GM18508 (cell line): Measurements from ENCODE around the gene PLP2.
"Not testable (repeated sequence)": the region's sequence is repeated elsewhere in the genome, so short reads cannot be mapped to it uniquely, and the experiment has no call there.

Source experiments
- ATAC-seq: cut with Tn5 transposase; IDR thresholded peaks from one replicate; pipeline ENCODE4 v1.9.1; 2021; ENCODE audit warnings: moderate number of reproducible peaks; ENCODE audit not compliant: insufficient read depth, unreplicated experiment

The PLP2 gene, protein sequence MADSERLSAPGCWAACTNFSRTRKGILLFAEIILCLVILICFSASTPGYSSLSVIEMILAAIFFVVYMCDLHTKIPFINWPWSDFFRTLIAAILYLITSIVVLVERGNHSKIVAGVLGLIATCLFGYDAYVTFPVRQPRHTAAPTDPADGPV

DNA sequence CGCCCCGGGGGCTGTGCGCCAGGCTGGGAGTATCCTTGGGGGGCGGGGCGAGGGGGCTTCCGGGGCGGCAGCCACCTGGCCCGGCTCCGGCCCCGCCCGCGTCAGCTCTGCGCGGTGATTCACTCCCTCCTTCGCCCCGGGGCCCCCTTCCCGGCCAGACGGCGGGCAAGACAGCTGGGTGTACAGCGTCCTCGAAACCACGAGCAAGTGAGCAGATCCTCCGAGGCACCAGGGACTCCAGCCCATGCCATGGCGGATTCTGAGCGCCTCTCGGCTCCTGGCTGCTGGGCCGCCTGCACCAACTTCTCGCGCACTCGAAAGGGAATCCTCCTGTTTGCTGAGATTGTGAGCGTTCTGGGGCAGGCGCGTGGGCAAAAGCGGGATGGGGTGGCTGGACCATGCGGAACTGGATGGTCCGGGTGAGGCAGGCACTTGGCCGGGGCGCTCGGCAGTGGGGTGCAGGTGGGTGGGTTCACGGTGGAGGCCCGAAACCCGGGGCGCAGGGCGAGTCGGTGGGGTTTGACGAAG is at the start of gene PLP2:
PLP2 (plus strand) TSS at position 147 of the 528 bp plus-strand sequence; CDS start at position 250, 103 bp downstream.
- no peak for ATAC-seq

DNA sequence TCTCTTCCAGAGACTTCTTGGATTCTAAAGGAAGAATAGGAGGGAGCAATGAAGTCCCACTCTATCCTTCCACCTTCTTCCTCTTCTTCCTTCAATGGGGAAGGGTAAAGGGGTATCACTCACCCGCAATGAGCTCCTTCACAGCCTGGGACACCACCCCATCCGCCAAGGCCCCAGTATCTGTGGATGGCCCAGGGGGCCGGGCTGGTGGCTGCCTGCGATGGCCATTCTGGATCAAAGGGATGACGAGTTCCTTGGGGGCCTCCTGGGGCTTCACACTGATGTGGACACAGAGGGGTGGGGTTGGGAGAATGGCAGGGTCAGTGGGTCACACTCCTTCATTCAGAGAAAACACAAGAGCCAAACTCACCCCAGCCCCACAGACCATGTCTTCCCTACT is 49.2 kb upstream of the PLP2 start:
- ATAC-seq = no peak

DNA sequence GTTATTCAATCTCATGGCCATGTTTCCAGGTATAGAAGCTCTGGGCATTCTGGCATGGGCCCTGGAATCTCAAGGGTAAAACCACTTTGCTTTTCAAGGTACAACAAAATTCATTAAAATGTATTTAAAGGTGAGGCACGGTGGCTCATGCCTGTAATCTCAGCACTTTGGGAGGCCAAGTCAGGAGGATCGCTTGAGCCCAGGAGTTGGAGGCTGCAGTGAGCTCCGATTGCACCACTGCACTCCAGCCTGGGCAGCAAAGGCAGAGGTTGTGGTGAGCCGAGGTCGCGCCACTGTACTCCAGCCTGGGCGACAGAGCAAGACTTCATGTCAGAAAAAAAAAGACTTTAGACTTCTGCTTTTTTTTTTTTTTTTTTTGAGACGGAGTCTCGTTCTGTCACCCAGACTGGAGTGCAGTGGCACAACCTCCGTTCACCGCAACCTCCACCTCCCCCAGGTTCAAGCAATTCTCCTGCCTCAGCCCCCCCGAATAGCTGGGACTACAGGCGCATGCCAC is 43.9 kb upstream of the PLP2 start:
- not testable (repeated sequence) for ATAC-seq

DNA sequence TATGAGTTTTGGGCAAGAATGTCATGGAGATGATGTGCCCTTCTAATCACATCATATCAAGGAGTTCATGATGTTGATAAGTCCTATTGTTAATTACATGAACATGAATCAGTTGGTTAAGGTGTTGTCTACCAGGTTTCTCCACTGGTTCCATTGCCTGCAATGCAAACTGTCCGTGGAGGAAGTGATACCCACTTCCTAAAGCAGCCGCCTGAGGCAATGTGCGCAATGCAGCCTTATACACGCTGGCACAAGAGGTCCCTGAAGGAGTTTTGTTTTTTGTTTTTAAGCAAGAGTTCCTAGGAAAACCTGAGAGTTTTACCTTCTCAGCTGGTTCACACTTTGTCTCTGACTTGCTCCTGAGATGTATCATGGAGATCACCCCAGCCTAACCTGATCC is 42.3 kb upstream of the PLP2 start:
- ATAC-seq = no peak

DNA sequence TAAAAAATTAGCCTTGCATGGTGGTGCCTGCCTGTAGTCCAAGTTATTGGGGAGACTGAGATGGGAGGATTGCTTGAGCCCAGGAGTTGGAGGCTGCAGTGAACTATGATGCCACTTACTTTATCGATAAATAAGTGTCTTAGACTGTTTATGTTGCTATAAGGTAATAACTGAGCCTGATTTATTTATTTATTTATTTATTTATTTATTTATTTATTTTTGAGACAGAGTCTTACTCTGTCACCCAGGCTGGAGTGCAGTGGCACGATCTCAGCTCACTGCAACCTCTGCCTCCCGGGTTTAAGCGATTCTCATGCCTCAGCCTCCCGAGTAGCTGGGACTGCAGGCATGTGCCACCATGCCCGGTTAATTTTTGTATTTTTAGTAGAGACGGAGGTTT is 39.4 kb upstream of the PLP2 start:
- not testable (repeated sequence) for ATAC-seq

DNA sequence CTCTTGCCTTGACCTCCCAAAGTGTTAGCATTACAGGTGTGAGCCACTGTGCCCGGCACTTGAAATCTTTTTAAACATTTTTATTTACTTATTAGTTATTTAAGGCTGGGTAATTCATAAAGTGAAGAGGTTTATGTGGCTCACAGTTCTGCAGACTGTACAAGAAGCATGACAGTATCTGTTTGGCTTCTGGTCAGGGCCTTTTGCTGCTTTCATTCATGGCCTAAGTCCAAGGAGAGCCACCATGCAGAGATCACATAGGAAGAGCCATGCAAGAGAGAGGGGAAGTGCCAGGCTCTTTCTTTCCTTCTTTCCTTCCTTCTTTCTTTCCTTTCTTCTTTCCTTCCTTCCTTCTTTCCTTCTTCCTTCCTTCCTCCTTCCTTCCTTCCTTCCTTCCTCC is 37.9 kb upstream of the PLP2 start:
- ATAC-seq = no peak

DNA sequence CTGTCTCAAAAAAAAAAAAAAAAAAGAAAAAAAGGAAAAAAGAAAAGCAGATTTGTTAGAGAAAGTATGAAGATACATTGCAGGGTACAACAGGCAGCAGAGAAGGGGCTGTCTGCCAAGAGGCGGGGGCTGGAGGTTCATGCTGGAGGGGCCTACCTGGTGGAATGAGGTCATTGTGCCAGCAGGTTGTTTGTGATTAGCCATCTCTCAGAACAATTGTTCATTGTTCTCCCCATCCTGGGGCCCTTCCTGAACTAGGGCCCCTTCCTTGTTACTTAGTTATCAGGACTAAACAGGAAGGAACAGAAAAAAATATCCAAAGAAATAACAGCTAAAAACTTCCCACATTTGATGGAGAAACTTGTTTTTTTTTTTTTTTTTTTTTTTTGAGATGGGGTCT is 34.2 kb upstream of the PLP2 start:
- ATAC-seq = no peak

DNA sequence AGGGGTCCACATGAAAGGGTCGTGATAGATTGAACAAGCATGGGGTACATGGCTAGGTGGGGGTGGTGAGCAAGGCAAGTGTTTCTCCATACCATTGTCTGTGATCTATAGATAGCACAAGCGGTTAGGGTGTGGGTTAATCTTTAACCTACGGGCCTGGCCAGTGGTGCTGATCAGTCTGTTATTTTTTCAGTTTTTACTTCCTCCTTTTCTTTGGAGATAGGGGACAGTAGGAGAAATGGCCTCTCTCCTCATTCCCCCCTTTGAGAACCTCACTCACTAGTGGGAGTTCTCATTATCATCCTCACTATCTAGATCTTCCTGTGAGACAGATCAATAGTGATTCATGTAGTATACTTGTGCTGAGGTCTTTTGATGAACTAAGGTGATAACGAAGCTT is 32.0 kb upstream of the PLP2 start:
- no peak for ATAC-seq

DNA sequence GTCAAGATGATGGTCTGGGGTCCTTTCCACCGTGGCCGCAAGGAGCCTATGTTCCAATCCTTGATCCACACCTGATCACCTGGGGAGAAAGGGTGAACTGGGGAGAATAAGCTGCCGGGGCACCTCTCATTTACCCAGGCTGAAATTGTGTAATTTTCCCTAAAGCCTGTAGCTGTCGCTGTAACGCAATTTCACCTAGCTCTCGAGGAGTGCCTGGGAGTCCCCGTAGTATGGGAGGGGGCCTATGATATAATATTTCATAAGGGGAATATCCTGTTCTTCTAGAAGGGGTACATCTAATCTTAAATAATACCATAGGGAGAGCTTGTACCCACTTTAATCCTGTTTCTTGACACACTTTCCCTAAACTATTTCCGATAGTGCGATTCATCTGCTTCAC is 29.4 kb upstream of the PLP2 start:
- ATAC-seq = not testable (repeated sequence)

DNA sequence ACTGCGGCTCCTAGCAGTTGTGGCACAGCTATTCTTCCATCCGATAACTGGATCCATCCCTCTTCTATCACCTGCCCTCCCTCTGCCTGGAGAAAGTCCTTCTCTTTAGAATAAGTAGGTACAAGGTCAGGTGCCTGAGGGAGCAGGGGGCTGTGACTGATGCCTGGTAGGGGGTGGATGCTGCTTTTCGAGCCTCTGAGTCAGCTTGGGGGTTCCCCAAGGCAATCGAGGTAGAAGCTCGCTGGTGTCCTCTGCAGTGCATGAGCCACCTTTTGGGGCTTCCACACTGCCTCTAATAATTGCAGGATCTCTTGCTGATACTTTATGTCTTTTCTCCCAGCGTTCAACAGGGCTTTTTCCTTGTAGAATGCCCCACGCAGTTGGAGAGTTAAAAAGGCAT is 28.5 kb upstream of the PLP2 start:
- ATAC-seq = not testable (repeated sequence)

DNA sequence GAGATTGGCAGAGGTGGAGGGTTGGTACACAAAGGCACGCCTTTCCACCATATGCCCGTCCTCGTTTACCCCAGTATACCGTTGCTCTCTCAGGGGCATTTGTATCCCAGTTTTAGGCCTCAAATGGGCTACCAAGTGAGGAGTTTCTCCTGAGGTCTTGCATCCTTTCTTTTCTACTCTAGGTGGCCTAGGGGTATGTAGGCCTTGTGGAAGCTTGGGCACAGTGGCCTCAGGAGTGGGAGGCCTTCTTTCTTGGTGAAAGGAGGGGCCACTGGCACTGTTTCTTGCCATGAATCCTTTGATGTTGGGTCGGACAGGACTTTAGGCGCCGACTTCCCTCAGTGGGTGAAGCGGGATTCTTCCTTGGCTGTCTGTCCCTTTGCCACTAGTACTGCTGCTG is 24.4 kb upstream of the PLP2 start:
- no peak for ATAC-seq

DNA sequence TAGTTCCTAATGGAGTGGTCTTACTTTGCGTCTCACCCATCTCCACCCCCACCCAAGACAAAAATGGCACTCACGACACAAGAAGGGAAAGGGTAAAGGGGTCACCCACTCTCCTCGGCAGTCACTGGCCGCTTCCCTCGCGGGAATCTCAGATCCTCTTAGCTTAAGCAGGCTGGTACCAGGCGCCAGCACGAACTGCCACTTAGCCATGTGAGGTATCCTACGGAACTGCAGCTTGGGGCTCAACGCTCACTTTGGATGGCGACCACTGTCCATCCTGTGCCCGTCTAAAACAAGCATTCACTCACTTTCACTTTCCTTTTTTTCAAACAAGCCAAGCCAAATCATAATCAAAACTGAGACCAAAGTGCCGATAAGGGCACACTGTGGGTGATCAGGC is 23.8 kb upstream of the PLP2 start:
- ATAC-seq = no peak

DNA sequence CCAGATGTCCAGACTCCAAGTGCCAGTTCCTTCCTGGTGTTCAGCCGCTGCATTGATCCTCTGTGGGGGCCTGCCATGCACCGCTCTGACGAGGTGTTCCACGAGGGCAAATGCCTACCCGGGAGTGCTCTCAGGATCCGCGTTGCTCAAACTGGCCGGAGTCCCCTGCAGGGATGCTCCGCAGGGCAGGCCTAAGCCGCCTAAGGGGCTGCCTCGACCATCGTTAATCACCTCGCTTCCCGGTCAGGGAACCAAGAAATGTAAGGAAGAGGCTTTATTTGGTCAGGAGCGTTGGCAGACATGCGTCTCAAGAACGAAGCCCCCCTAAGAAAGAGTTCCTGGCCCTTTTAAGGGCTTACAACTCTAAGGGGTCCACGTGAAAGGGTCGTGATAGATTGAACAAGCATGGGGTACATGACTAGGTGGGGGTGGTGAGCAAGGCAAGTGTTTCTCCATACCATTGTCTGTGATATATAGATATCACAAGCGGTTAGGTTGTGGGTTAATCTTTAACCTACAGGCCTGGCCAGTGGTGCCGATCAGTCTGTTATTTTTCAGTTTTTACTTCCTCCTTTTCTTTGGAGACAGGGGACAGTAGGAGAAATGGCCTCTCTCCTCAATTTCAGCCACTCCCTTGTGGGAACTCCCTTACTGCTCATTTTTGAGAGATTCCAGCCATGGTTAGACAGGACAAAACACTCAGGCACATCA is 23.2 kb upstream of the PLP2 start:
- ATAC-seq = not testable (repeated sequence)

DNA sequence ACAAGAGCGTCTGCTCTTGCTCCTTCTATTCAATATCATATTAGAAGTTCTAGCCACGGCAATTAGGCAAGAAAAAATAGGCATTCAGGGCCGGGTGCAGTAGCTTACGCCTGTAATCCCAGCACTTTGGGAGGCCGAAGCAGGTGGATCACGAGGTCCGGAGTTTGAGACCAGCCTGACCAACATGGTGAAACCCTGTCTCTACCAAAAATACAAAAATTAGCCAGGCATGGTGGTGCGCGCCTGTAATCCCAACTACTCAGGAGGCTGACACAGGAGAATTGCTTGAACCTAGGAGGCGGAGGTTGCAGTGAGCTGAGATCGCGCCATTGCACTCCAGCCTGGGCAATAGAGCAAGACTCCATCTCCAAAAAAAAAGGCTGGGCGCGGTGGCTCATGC is 22.4 kb upstream of the PLP2 start:
- not testable (repeated sequence) for ATAC-seq

DNA sequence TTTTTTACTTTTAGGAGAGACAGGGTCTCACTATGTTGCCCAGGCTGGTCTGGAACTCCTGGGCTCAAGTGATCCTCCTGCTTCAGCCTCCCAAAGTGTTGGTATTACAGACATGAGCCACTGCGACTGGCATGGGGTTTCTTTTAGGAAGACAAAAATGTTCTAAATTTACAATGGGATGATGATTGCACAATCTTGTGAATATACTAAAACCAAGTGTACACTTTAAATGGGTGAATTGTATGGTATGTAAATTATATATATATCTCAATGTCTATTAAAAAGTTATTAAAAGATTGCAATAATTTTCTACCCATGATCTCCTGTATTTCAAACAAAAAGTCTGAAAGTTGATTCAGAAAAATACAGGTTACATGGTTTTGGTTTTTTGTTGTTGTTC is 18.2 kb upstream of the PLP2 start:
- no peak for ATAC-seq

DNA sequence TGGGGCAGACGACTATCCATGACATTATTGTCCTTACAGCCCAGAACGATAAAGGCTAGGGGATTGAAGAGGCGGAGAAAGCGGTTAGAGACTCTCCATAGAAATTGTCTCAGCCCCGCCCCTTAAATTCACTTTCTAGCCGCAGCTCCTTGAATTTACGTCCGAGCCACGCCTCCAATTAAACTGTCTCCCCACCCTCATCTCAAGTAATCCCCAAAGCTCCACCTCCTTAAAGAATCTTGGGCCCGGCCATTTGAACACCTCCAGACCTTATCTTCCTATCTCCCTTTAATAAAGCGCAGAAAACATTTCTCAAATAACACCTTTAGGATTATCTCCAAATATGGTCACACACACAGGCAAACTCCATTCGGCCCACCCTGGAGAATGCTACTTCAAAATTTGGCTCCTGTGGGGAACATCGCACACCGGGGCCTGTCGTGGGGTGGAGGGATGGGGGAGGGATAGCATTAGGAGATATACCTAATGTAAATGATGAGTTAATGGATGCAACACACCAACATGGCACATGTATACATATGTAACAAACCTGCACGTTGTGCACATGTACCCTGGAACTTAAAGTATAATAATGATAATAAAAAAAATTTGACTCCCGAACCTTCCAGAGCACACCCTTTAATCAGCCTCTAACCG is 16.3 kb upstream of the PLP2 start:
- no peak for ATAC-seq

DNA sequence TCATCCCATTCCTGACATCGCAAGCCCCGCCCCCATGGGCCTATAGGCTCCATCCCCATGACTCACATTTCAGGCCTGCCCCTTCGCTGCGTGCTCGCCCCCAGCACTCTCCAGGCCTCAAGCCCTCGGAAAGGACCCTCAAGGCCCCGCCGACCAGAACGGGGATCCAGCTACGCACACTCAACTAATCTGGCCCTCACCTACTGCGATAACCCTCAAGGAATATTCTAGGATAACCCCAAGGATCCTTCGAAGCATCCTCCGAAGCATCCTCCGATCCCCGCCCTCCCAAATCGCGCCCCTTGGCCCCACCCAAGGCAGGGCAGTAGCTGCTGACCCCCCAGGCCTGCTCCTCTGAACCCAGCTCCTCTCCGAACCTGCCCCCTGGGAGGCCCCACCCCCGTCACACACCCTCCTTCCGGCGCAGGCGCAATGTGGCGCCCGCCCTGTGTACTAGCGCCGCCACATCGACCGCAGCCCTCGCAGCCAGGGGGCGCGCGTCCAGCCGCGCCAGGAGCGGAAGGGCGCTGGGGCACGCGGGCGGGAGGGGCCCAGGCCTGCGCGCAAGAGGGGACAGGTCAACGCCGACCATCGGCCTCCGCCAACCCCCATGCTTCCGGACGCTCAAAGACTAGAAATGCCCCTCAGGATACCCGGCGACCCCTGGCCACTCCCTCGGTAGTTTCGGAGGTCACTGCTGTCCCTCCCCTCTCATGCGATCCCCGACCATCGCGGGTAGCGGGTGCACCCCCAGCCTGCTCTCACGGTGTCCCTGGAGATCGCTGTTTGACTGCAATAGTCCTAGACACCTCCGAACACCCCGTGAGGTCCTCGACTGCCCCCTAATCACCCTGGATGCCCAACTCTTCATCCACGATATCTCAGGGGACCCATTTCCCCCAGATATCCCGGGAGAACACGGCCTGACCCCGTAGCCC is 15.5 kb upstream of the PLP2 start:
- peak; percentile 57 for ATAC-seq

DNA sequence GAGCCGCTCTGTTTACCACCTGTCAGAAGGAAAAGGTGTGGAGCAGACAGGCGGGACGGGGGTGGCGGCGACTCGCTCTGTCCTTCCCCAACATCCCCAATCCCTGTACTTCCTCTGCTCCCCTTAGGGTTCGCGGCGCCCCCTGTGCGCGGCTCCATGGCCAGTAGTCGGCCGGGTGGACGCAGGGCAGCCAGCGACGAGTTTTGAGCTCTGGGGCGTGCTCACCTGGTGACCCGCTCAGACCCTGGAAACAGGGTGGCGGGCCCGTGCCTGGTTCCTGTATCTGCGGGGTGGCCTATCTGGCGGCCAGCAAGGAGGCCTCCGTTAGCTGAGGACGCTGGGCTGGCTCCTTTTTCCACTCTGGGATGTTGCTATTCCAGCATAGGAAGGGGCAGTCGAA is 14.5 kb upstream of the PLP2 start:
- no peak for ATAC-seq

DNA sequence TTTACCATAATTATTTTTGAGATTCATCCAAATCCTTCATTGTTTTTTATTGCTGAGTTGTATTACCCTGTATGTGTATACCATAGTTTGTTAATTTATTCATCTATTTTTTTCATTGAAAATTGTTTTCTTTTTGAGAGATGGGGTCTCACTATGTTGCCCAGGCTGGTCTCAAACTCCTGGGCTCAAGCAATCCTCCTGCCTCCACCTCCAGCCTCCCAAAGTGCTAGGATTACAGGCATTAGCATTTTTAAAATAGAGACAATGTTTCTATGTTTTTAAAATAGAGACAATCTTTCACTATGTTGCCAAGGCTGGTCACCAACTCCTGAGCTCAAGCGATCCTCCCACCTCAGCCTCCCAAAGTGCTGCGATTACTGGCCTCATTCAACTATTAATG is 10.8 kb upstream of the PLP2 start:
- ATAC-seq = no peak

DNA sequence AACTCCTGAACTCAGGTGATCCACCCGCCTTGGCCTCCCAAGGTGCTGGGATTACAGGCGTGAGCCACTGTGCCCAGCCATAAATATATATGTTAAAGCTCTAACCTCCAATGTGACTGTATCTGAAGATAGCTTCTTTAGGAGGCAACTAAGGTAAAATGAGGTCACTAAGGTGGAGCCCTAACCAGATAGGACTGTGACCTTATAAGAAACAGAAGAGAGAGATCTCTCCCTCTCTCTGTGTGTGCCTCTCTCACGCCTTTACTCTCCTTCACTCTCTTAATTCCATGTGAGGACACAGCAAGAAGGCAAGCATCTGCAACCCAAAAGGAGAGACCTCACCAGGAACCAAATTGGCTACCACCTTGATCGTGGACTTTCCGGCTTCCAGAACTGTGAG is 10.1 kb upstream of the PLP2 start:
- ATAC-seq = no peak
